Erythroblast (primary cell): ENCODE measurements around the gene KPNB1.

Experiments used
- GATA1 ChIP-seq: IDR thresholded peaks from 2 replicates; pipeline ENCODE4 v1.6.1; 2011; ENCODE audit warnings: low read depth, mild to moderate bottlenecking, control low read depth, low read length, moderate library complexity
- POLR2A ChIP-seq: IDR thresholded peaks from 2 replicates; pipeline ENCODE4 v1.6.1; 2011; ENCODE audit warnings: mild to moderate bottlenecking, low read length

DNA sequence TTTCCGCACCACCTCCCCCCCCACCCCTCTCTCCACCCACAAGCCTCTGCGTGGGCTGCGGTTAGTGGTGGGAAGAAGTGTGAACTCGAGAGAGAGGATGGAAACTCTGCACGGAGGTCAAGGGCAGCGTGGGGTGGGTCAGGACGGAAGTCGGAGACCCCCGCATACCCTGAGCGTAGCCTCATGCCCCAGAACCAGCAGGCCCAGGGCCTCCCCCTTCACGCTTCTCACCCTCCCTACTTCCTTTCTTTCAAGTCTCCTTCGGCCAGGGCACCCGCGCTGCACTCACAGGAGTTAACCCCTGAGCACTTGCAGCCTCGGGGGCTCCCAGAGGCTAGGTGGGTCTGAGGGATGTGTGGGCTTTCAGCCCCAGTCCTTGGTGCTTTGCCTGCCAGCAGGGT lies 53.5 kb downstream of the KPNB1 start:
- TF ChIP-seq POLR2A, result no peak
- no peak for TF ChIP-seq GATA1
